Testis (tissue), 2 donors: ENCODE data around the gene C3orf20.

Experiments
- POLR2A ChIP-seq: fragments of 450-650 bp; IDR thresholded peaks from one replicate; pipeline ENCODE4 v1.6.1; 2017; ENCODE audit warnings: antibody characterized with exemption, mild to moderate bottlenecking, moderate library complexity
- TF ChIP-seq, protein P1 (sequence below), 3 experiments: fragments of 450-650 bp in 2 of 3; fragments of 200-600 bp in 1 of 3; sonication (generic) in 1 of 3; IDR thresholded peaks; one replicate each; pipeline ENCODE4 v1.5.1; 2016 to 2019; ENCODE audit warnings: antibody characterized with exemption in 3 of 3, mild to moderate bottlenecking in 2 of 3, moderate library complexity in 1 of 3

DNA sequence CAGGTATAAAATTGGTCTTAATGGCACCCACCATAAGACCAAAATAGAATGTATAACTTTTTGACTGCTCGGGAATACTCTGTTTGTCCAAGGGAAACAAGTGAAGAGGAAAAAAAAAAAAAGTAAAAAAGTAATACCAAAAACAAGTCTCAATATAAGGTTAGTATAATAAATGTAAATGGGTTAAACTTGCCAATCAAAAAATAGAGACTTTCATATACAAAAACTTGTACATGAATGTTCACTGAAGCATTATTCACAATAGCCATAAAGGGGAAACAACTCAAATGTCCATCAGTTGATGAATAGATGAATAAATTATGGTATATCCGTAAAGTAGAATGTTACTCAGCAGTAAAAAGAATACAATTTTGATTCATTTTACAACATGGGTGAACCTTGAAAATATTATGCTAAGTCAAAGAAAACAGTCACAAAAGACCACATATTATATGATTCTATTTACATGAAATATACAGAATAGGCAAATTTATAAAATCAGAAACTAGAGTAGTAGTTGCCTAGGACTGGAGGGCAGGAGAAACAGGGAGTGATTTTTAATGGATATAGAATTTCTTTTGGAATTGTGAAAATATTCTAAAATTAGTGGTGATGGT is 104.2 kb downstream of the C3orf20 start:
- TF ChIP-seq, protein P1, sequence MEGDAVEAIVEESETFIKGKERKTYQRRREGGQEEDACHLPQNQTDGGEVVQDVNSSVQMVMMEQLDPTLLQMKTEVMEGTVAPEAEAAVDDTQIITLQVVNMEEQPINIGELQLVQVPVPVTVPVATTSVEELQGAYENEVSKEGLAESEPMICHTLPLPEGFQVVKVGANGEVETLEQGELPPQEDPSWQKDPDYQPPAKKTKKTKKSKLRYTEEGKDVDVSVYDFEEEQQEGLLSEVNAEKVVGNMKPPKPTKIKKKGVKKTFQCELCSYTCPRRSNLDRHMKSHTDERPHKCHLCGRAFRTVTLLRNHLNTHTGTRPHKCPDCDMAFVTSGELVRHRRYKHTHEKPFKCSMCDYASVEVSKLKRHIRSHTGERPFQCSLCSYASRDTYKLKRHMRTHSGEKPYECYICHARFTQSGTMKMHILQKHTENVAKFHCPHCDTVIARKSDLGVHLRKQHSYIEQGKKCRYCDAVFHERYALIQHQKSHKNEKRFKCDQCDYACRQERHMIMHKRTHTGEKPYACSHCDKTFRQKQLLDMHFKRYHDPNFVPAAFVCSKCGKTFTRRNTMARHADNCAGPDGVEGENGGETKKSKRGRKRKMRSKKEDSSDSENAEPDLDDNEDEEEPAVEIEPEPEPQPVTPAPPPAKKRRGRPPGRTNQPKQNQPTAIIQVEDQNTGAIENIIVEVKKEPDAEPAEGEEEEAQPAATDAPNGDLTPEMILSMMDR (IDR thresholded peaks at IDR 0.05), result no peak
- TF ChIP-seq POLR2A, result no peak
